Activated T-helper 1 cell treated with anti-CD3 and anti-CD28 coated beads, Interleukin-12 subunit alpha, Interleukin-12 subunit beta, Interleukin-2, Interleukin-4 antibody, amounts not matched to agents 30 ng/mL and 10 ng/mL and 1 ng/mL, durations not matched to agents 14 hours and 24 hours and 36 hours (primary cell): ENCODE results near the gene ZNF516. TPM values are rescaled to one million over a fixed set of nuclear protein-coding genes. Genes with fewer than 3 reads are reported as not detected.

Experiments
- DNase-seq: peaks from one replicate; pipeline ENCODE4 v3.0.0; 2021; ENCODE audit warnings: low spot score
- H3K27ac Mint-ChIP-seq: one replicate; pipeline ENCODE4 v1.8.0; 2021; ENCODE audit warnings: mild to moderate bottlenecking, mixed read lengths
- H3K27me3 Mint-ChIP-seq: one replicate; pipeline ENCODE4 v1.8.0; 2022; ENCODE audit warnings: mild to moderate bottlenecking, moderate library complexity, mixed read lengths; ENCODE audit not compliant: insufficient read depth
- H3K36me3 Mint-ChIP-seq: one replicate; pipeline ENCODE4 v1.8.0; 2021; ENCODE audit warnings: low read depth, mixed read lengths
- H3K4me1 Mint-ChIP-seq: one replicate; pipeline ENCODE4 v1.8.0; 2021; ENCODE audit warnings: low read depth, mixed read lengths
- H3K4me3 Mint-ChIP-seq: one replicate; pipeline ENCODE4 v1.8.0; 2021; ENCODE audit warnings: mild to moderate bottlenecking, moderate library complexity, mixed read lengths
- H3K9me3 Mint-ChIP-seq: one replicate; pipeline ENCODE4 v1.8.0; 2021; ENCODE audit warnings: mixed read lengths
- intact Hi-C: fragments of 100-400 bp; cut with micrococcal nuclease; formaldehyde crosslinking; loops from one replicate; pipeline ENCODE4 v1.15.1; 2024
- total RNA-seq: library from RNA; stranded (reverse); gene quantifications from 2 replicates; pipeline ENCODE4 v1.2.3, GENCODE V29; 2022

ZNF516 gene
- total RNA-seq, 1 donor from 2014 or later, result 2.0 TPM

GRCh38 chr18:76412818-76413565 lies 82.0 kb downstream of the ZNF516 start:
- Mint-ChIP-seq H3K36me3 (no peaks in the 10 kb centered on the region), H3K27ac (no peak overlapping the region), H3K9me3 (no peaks in the 10 kb centered on the region), H3K27me3 (peaks cover 21% of the 10 kb centered on the region), H3K4me3 (no peak overlapping the region), H3K4me1 (peaks cover 12% of the 10 kb centered on the region)
- intact Hi-C loops, result no loop called here
- no peak for DNase-seq

DNA sequence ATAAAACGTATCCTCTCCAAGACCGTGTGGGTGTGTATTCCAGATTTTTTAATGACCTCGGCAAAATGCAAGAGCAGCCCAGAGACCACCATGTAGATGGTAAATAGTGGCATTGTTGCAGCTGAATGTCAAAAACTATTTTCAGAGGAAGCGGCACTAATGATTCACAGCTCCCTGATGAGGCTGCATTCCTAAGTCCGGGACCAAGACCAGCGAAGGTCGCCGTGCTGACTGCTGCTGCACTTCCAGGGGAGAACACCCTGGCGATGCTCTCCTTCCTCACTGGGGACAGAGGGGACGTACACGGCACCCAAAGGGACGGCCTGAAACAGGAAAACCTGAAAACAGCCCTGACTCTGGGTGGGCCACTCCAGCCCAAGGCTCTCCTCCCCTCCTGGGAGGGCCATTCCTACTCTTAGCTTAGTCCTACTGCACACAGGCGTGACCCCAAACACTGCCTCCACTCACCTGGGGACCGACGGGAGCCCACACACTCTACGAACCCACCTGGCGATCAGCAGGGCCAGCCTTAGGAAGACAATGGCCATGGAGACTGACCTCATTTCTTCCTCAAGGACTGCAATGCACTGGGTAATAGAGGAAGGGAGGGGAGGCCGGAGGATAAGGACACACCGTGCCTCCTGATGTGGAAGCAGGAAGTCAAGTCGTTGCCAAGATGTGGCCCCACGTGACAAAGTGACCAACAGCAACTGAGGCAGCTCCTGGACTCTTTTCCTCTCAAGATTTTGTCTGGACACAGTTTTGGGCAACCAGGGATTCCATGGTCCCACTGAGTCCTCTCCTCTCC lies 82.8 kb downstream of the ZNF516 start:
- no peak overlapping the region for H3K4me3 Mint-ChIP-seq
- DNase-seq, result no peak
- intact Hi-C loops, result no loop called here
- H3K36me3 Mint-ChIP-seq, result no peaks in the 10 kb centered on the region
- H3K27me3 Mint-ChIP-seq, result peaks cover 21% of the 10 kb centered on the region
- H3K9me3 Mint-ChIP-seq, result no peaks in the 10 kb centered on the region
- H3K27ac Mint-ChIP-seq, result no peak overlapping the region
- H3K4me1 Mint-ChIP-seq, result peaks cover 12% of the 10 kb centered on the region

DNA sequence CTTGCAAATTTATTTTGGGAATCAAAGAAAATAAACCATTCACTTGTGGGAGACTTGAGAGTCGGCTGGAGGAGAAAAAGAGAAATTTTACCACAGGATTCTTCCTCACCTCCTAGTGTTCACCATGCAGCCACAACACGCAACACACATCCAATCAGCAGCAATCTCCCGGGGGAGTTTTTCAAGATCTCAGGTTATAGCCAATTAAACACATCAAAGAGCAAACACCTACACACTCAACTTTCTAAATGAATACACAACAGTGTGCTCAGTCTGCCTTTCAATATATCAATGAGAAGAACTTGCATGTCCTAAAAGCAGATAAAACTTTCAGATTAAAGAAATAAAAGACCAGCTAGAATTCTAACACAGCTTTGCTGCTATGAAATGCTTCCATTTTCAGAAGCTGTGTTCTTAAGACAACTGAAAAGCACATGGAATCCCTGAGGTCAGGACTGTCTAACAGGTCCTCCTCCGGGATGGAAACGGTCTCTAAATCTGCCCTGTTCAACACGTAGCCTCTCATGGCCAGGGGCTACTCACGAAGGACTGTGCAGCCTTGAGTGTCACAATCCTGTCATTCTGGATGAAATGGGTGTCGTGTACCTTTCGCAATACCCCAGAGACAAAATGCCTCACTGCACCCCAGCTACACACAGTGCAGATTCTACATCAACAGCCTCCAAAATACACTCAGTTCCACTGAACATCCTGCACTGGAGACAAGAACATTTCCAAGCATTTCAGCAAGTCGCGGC lies 84.2 kb downstream of the ZNF516 start:
- intact Hi-C loops, result loop anchor here (2.0 kb wide), 2 partner anchors 36 to 78 kb away; no protein-coding TSS in a partner anchor
- H3K4me3 Mint-ChIP-seq, result no peak overlapping the region
- peaks cover 12% of the 10 kb centered on the region for H3K4me1 Mint-ChIP-seq
- H3K9me3 Mint-ChIP-seq, result no peaks in the 10 kb centered on the region
- H3K27me3 Mint-ChIP-seq, result peaks cover 21% of the 10 kb centered on the region
- H3K27ac Mint-ChIP-seq, result peak overlapping the region; percentile 9
- no peak for DNase-seq
- no peaks in the 10 kb centered on the region for H3K36me3 Mint-ChIP-seq

GRCh38 chr18:76410033-76410432 lies 85.0 kb downstream of the ZNF516 start:
- intact Hi-C loops, result loop anchor here (2.0 kb wide), 2 partner anchors 35 to 79 kb away; no protein-coding TSS in a partner anchor
- Mint-ChIP-seq H3K27ac (no peak overlapping the region), H3K4me1 (peaks cover 12% of the 10 kb centered on the region), H3K36me3 (no peaks in the 10 kb centered on the region), H3K27me3 (peaks cover 20% of the 10 kb centered on the region), H3K9me3 (no peaks in the 10 kb centered on the region), H3K4me3 (no peak overlapping the region)
- DNase-seq, result no peak

- intact Hi-C loops, result no loop called here
- Mint-ChIP-seq H3K27me3 (peaks cover 14% of the 10 kb centered on the region), H3K9me3 (no peaks in the 10 kb centered on the region), H3K27ac (no peak overlapping the region), H3K4me1 (peaks cover 12% of the 10 kb centered on the region), H3K36me3 (no peaks in the 10 kb centered on the region), H3K4me3 (no peak overlapping the region)
- no peak for DNase-seq
Measured at GRCh38 chr18:76408480-76409067, 86.5 kb downstream of the ZNF516 start.

DNA sequence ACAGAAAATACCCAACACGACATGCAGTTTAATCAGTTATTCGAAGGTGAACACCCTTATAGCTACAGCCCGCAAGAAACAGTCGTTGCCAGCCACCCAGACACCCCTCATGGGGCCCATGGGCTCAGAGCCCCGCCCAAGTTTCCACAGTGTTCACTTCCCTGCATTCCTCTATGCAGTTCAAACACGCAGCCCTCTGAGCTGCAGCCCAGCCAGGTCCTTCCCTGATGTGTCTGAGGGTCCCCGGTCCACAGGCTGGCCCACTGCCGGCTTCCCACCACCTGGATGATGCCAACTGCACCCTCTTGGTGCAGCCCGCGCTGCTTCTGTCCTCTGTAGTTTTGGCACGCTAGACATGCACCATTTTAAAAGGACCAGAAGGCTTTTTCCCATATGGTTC lies 87.4 kb downstream of the ZNF516 start:
- Mint-ChIP-seq H3K27me3 (peaks cover 7% of the 10 kb centered on the region), H3K4me3 (no peak overlapping the region), H3K9me3 (no peaks in the 10 kb centered on the region), H3K4me1 (peaks cover 12% of the 10 kb centered on the region), H3K27ac (no peak overlapping the region), H3K36me3 (no peaks in the 10 kb centered on the region)
- intact Hi-C loops, result no loop called here
- DNase-seq, result no peak

GRCh38 chr18:76406791-76407190 lies 88.3 kb downstream of the ZNF516 start:
- Mint-ChIP-seq H3K4me1 (peaks cover 12% of the 10 kb centered on the region), H3K4me3 (no peak overlapping the region), H3K36me3 (no peaks in the 10 kb centered on the region), H3K27me3 (peaks cover 5% of the 10 kb centered on the region), H3K27ac (no peak overlapping the region), H3K9me3 (no peaks in the 10 kb centered on the region)
- no peak for DNase-seq
- intact Hi-C loops, result loop anchor here (1.0 kb wide), 2 partner anchors 20 to 303 kb away; no protein-coding TSS in a partner anchor

GRCh38 chr18:76405681-76406356 lies 89.2 kb downstream of the ZNF516 start:
- no peaks in the 10 kb centered on the region for H3K9me3 Mint-ChIP-seq
- no peaks in the 10 kb centered on the region for H3K36me3 Mint-ChIP-seq
- no peak overlapping the region for H3K4me3 Mint-ChIP-seq
- no peak overlapping the region for H3K27ac Mint-ChIP-seq
- peaks cover 3% of the 10 kb centered on the region for H3K27me3 Mint-ChIP-seq
- intact Hi-C loops, result loop anchor here (1.0 kb wide), 2 partner anchors 20 to 303 kb away; no protein-coding TSS in a partner anchor
- peak; percentile 12 for DNase-seq
- peaks cover 7% of the 10 kb centered on the region for H3K4me1 Mint-ChIP-seq

GRCh38 chr18:76405280-76405679 lies 89.8 kb downstream of the ZNF516 start:
- H3K9me3 Mint-ChIP-seq, result no peaks in the 10 kb centered on the region
- DNase-seq, result no peak
- no peak overlapping the region for H3K27ac Mint-ChIP-seq
- H3K4me3 Mint-ChIP-seq, result no peak overlapping the region
- peaks cover 2% of the 10 kb centered on the region for H3K4me1 Mint-ChIP-seq
- no peaks in the 10 kb centered on the region for H3K36me3 Mint-ChIP-seq
- peaks cover 3% of the 10 kb centered on the region for H3K27me3 Mint-ChIP-seq
- intact Hi-C loops, result no loop called here

DNA sequence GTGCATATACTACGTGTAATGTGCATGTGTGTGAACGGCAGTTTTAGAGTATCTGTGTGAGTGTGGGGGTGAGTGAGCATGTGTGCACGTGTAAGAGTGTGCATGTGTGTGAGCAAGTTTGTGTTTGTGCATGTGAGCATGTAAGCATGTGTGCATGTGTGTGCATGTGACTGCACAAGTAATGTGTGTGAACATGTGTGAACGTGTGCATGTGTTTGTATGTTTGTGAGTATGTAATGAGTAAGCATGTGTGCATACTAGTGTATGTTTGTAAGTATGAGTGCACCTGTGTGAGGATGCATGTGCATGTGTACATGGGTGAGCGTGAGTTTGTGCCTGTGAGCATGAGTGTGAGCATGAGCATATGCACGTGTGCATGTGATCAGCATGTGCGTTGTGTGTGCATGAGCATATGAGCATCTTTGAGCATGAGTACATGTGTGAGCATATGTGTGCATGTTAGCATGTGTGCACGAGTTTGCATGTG lies 90.7 kb downstream of the ZNF516 start:
- Mint-ChIP-seq H3K9me3 (no peaks in the 10 kb centered on the region), H3K4me3 (no peak overlapping the region), H3K27ac (no peak overlapping the region), H3K36me3 (no peaks in the 10 kb centered on the region), H3K4me1 (no peaks in the 10 kb centered on the region), H3K27me3 (no peaks in the 10 kb centered on the region)
- no peak for DNase-seq
- intact Hi-C loops, result no loop called here

GRCh38 chr18:76402026-76402990 lies 92.7 kb downstream of the ZNF516 start:
- intact Hi-C loops, result no loop called here
- no peak for DNase-seq
- Mint-ChIP-seq H3K4me1 (peaks cover 6% of the 10 kb centered on the region), H3K4me3 (no peak overlapping the region), H3K27ac (no peak overlapping the region), H3K36me3 (no peaks in the 10 kb centered on the region), H3K9me3 (no peaks in the 10 kb centered on the region), H3K27me3 (peaks cover 8% of the 10 kb centered on the region)
